Measurements from ENCODE around the gene PATJ. TPM values are rescaled to one million over a fixed set of nuclear protein-coding genes. Genes with fewer than 3 reads are reported as not detected.
"Not testable (repeated sequence)": the region's sequence is repeated elsewhere in the genome, so short reads cannot be mapped to it uniquely, and the experiment has no call there.

PATJ gene
- total RNA-seq, 4 donors from 2014 or later: 54.9 to 187 (median 62.1) TPM

GRCh38 chr1:61941794-61942193 lies 199.5 kb downstream of the PATJ start:
- Histone ChIP-seq H3K4me3 (no peak overlapping the region), H3K4me1 (no peaks in the 10 kb centered on the region), H3K27me3 (no peaks in the 10 kb centered on the region), H3K9me3 (no peaks in the 10 kb centered on the region), H3K27ac (no peak overlapping the region), H3K36me3 (peaks cover 11% of the 10 kb centered on the region)
- TF ChIP-seq POLR2A (IDR thresholded peaks at IDR 0.05) (no peak), EP300 (IDR thresholded peaks at IDR 0.05) (no peak), CTCF (IDR thresholded peaks at IDR 0.05) (no peak), POLR2AphosphoS5 (IDR thresholded peaks at IDR 0.05) (no peak)
- no peak for DNase-seq (ENCODE audit: low spot score in 2 of 2)

- Histone ChIP-seq H3K4me1 (no peaks in the 10 kb centered on the region), H3K4me3 (no peak overlapping the region), H3K9me3 (no peaks in the 10 kb centered on the region), H3K27me3 (no peaks in the 10 kb centered on the region), H3K36me3 (peaks cover 11% of the 10 kb centered on the region), H3K27ac (no peak overlapping the region)
- DNase-seq (ENCODE audit: low spot score in 2 of 2): no peak
- 95% methylated on average over 5 of the region's 5 CpGs for WGBS
- TF ChIP-seq POLR2A (IDR thresholded peaks at IDR 0.05) (no peak), EP300 (IDR thresholded peaks at IDR 0.05) (no peak), CTCF (IDR thresholded peaks at IDR 0.05) (no peak), POLR2AphosphoS5 (IDR thresholded peaks at IDR 0.05) (no peak)
Measured at GRCh38 chr1:61942856-61943255, 200.6 kb downstream of the PATJ start.

- not testable (repeated sequence) for H3K27ac ChIP-seq; H3K4me1 ChIP-seq; H3K36me3 ChIP-seq; H3K27me3 ChIP-seq; H3K4me3 ChIP-seq; DNase-seq (ENCODE audit: low spot score in 2 of 2); H3K9me3 ChIP-seq
- WGBS: 84% methylated on average over 4 of the region's 5 CpGs
Measured at GRCh38 chr1:61948685-61949084, 206.4 kb downstream of the PATJ start.

GRCh38 chr1:61950418-61950817 lies 208.1 kb downstream of the PATJ start:
- WGBS: 31% methylated on average over 2 of the region's 2 CpGs
- no peaks in the 10 kb centered on the region for H3K36me3 ChIP-seq
- H3K9me3 ChIP-seq: no peaks in the 10 kb centered on the region
- H3K4me3 ChIP-seq: no peak overlapping the region
- no peaks in the 10 kb centered on the region for H3K27me3 ChIP-seq
- H3K4me1 ChIP-seq: no peaks in the 10 kb centered on the region
- DNase-seq (ENCODE audit: low spot score in 2 of 2): no peak
- H3K27ac ChIP-seq: no peak overlapping the region
- TF ChIP-seq POLR2AphosphoS5 (IDR thresholded peaks at IDR 0.05) (no peak), EP300 (IDR thresholded peaks at IDR 0.05) (no peak), CTCF (IDR thresholded peaks at IDR 0.05) (no peak), POLR2A (IDR thresholded peaks at IDR 0.05) (no peak)

- 57% methylated on average over 9 of the region's 9 CpGs for WGBS
- no peaks in the 10 kb centered on the region for H3K4me1 ChIP-seq
- H3K36me3 ChIP-seq: no peaks in the 10 kb centered on the region
- no peaks in the 10 kb centered on the region for H3K9me3 ChIP-seq
- no peaks in the 10 kb centered on the region for H3K27me3 ChIP-seq
- no peak overlapping the region for H3K4me3 ChIP-seq
- H3K27ac ChIP-seq: no peak overlapping the region
- DNase-seq (ENCODE audit: low spot score in 2 of 2): no peak
- TF ChIP-seq EP300 (IDR thresholded peaks at IDR 0.05) (no peak), CTCF (IDR thresholded peaks at IDR 0.05) (no peak), POLR2A (IDR thresholded peaks at IDR 0.05) (no peak), POLR2AphosphoS5 (IDR thresholded peaks at IDR 0.05) (no peak)
Measured at GRCh38 chr1:61951731-61952580, 209.7 kb downstream of the PATJ start.
